Neural progenitor cell (in vitro differentiated cells): ENCODE measurements around the gene HBG1. TPM values are rescaled to one million over a fixed set of nuclear protein-coding genes. Genes with fewer than 3 reads are reported as not detected.
"Not testable (repeated sequence)": the region's sequence is repeated elsewhere in the genome, so short reads cannot be mapped to it uniquely, and the experiment has no call there.

Source experiments
- DNase-seq: peaks from one replicate; pipeline ENCODE4 v3.0.0-alpha.2; 2016; ENCODE audit warnings: low spot score
- H2AFZ ChIP-seq: fragments of 200-600 bp; sonication (generic); replicated peaks from 2 replicates; pipeline ENCODE4 v1.6.1; 2016; ENCODE audit warnings: antibody characterized with exemption
- H3F3A ChIP-seq: fragments of 200-600 bp; sonication (generic); 2 replicates; pipeline ENCODE4 v1.6.1; 2016; ENCODE audit warnings: antibody characterized with exemption, low read depth
- H3K27ac ChIP-seq: fragments of 200-600 bp; sonication (generic); 2 replicates; pipeline ENCODE4 v1.5.1; 2016; ENCODE audit warnings: mild to moderate bottlenecking
- H3K27me3 ChIP-seq: fragments of 200-600 bp; sonication (generic); 2 replicates; pipeline ENCODE4 v1.6.1; 2016; ENCODE audit warnings: mild to moderate bottlenecking, moderate library complexity
- H3K36me3 ChIP-seq: fragments of 200-600 bp; sonication (generic); 2 replicates; pipeline ENCODE4 v1.5.1; 2016
- H3K4me1 ChIP-seq: fragments of 200-600 bp; sonication (generic); 2 replicates; pipeline ENCODE4 v1.6.1; 2016; ENCODE audit warnings: mixed run types
- H3K4me2 ChIP-seq: fragments of 200-600 bp; sonication (generic); 2 replicates; pipeline ENCODE4 v1.6.1; 2016
- H3K4me3 ChIP-seq: fragments of 200-600 bp; sonication (generic); 2 replicates; pipeline ENCODE4 v1.5.1; 2016
- H3K79me2 ChIP-seq: fragments of 200-600 bp; sonication (generic); 2 replicates; pipeline ENCODE4 v1.6.1; 2016; ENCODE audit warnings: low read depth
- H3K9ac ChIP-seq: fragments of 200-600 bp; sonication (generic); 2 replicates; pipeline ENCODE4 v1.6.1; 2016
- H3K9me3 ChIP-seq: fragments of 200-600 bp; sonication (generic); 2 replicates; pipeline ENCODE4 v1.5.1; 2016; ENCODE audit warnings: low read depth
- H4K20me1 ChIP-seq: fragments of 200-600 bp; sonication (generic); 2 replicates; pipeline ENCODE4 v1.6.1; 2016; ENCODE audit warnings: low read depth
- H3K27ac Mint-ChIP-seq: 3 replicates; pipeline ENCODE4 v1.8.0; 2021; ENCODE audit warnings: mixed read lengths
- H3K27me3 Mint-ChIP-seq: 2 replicates; pipeline ENCODE4 v1.8.0; 2022; ENCODE audit warnings: low read depth, mild to moderate bottlenecking, inconsistent platforms, moderate library complexity, mixed read lengths; ENCODE audit not compliant: insufficient read depth
- H3K36me3 Mint-ChIP-seq: 3 replicates; pipeline ENCODE4 v1.8.0; 2021; ENCODE audit warnings: mixed read lengths
- H3K4me1 Mint-ChIP-seq: 3 replicates; pipeline ENCODE4 v1.8.0; 2021; ENCODE audit warnings: mixed read lengths
- H3K4me3 Mint-ChIP-seq: 3 replicates; pipeline ENCODE4 v1.8.0; 2021; ENCODE audit warnings: mild to moderate bottlenecking, moderate library complexity, mixed read lengths
- H3K9me3 Mint-ChIP-seq: 3 replicates; pipeline ENCODE4 v1.8.0; 2020; ENCODE audit warnings: mixed read lengths
- EZH2 ChIP-seq: fragments of 200-600 bp; sonication (generic); IDR thresholded peaks from 2 replicates; pipeline ENCODE4 v1.6.1; 2017; ENCODE audit warnings: antibody characterized with exemption, mild to moderate bottlenecking, moderate library complexity
- EZH2phosphoT487 ChIP-seq: fragments of 200-600 bp; sonication (generic); IDR thresholded peaks from 2 replicates; pipeline ENCODE4 v1.6.1; 2017; ENCODE audit warnings: antibody characterized with exemption
- total RNA-seq: library from RNA; depleted of rRNA; stranded (reverse); fragments of >200 nt; gene quantifications from 2 replicates; pipeline ENCODE4 v1.2.3, GENCODE V29; 2015; ENCODE audit warnings: low replicate concordance
- TF ChIP-seq, protein P1 (sequence below): fragments of 200-600 bp; sonication (generic); IDR thresholded peaks from 2 replicates; pipeline ENCODE4 v1.5.1; 2017; ENCODE audit warnings: antibody characterized with exemption, mild to moderate bottlenecking

The HBG1 gene
- total RNA-seq, 1 donor from 2014 or later = not detected

DNA sequence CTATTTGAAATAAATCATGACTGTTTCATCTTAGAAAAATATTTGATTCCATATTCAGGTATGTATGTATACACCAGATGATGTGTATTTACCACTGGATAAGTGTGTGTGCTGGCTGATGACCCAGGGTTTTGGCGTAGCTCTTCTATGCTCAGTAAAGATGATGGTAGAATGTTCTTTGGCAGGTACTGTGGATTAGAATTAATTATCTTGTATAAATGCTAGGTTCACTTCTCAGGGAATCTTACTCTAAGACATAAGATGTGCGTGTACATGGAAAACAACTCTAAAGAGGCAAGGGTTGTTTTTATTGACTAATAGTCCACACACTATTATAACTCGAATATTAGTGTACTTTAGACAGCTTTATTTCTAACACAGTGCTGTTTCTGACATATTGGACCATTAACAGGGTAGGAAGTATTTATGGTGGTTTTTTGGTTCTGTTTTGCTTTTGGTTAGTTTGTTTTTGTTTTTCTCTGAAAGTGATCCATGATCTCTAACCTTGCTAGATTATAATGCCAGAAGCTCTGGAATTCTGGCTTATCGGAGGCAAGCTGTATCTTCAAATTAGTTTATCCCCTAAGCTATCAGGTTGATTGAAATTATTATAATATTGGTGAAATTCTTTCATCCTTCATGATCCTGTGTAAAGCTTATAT is 1.0 kb upstream of the HBG1 start:
- no peak overlapping the region for H3K4me2 ChIP-seq
- H3K79me2 ChIP-seq = no peaks in the 10 kb centered on the region
- Mint-ChIP-seq H3K4me1 (peaks cover 6% of the 10 kb centered on the region), H3K27me3 (no peaks in the 10 kb centered on the region), H3K27ac (no peak overlapping the region), H3K9me3 (no peaks in the 10 kb centered on the region), H3K36me3 (no peaks in the 10 kb centered on the region), H3K4me3 (no peak overlapping the region)
- no peak overlapping the region for H3K27ac ChIP-seq
- H3K27me3 ChIP-seq = no peaks in the 10 kb centered on the region
- no peak for TF ChIP-seq EZH2
- no peak overlapping the region for H3K4me3 ChIP-seq
- no peaks in the 10 kb centered on the region for H3F3A ChIP-seq
- no peak for DNase-seq
- H3K36me3 ChIP-seq = no peaks in the 10 kb centered on the region
- H4K20me1 ChIP-seq = no peaks in the 10 kb centered on the region
- no peaks in the 10 kb centered on the region for H3K4me1 ChIP-seq
- no peak overlapping the region for H2AFZ ChIP-seq
- no peak overlapping the region for H3K9ac ChIP-seq
- no peaks in the 10 kb centered on the region for H3K9me3 ChIP-seq

DNA sequence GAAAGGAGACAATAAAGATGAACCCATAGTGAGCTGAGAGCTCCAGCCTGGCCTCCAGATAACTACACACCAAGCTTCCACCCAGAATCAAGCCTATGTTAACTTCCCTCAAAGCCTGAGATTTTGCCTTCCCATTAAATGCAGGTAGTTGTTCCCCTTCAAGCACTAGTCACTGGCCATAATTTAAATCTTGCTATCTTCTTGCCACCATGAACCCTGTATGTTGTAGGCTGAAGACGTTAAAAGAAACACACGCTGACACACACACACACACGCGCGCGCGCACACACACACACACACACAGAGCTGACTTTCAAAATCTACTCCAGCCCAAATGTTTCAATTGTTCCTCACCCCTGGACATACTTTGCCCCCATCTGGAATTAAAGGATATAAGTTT is 1.2 kb downstream of the HBG1 start:
- H3K27ac Mint-ChIP-seq = peak overlapping the region; percentile 78
- not testable (repeated sequence) for H2AFZ ChIP-seq, H3K9ac ChIP-seq, H3K36me3 Mint-ChIP-seq, H3K27me3 ChIP-seq, H3K9me3 Mint-ChIP-seq, H3K4me1 ChIP-seq, H3K27ac ChIP-seq, H3K27me3 Mint-ChIP-seq, H3K79me2 ChIP-seq, H3K9me3 ChIP-seq, H3K4me3 Mint-ChIP-seq, H3F3A ChIP-seq, H3K36me3 ChIP-seq, H3K4me2 ChIP-seq, H4K20me1 ChIP-seq, H3K4me3 ChIP-seq, H3K4me1 Mint-ChIP-seq, DNase-seq

DNA sequence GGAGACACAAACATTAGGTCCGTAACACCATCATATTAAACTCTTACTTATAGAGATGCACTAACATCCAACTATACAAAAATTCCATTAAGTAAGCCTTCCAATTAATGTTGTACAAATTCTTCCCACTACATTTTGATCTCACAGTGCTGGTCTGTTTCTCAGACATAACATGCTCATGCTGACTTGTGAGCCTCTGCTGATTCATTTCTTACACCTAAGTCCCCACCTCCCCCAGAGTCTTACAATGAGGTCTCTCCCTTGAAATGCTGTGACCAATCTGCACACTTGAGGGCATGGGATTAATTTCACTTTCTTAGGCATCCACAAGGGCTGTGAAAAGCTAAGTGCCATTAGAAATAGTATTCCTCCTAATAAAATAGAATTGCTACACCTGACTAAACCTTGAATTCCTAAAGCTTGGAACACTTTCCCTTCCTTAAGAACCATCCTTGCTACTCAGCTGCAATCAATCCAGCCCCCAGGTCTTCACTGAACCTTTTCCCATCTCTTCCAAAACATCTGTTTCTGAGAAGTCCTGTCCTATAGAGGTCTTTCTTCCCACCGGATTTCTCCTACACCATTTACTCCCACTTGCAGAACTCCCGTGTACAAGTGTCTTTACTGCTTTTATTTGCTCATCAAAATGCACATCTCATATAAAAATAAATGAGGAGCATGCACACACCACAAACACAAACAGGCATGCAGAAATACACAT is 2.0 kb downstream of the HBG1 start:
- Histone ChIP-seq H3K27me3 (no peaks in the 10 kb centered on the region), H4K20me1 (no peaks in the 10 kb centered on the region), H3K27ac (no peak overlapping the region), H3K4me1 (no peaks in the 10 kb centered on the region), H3K4me2 (no peak overlapping the region), H3K9me3 (no peaks in the 10 kb centered on the region), H3K4me3 (no peak overlapping the region), H3K9ac (no peak overlapping the region), H2AFZ (no peak overlapping the region), H3K36me3 (no peaks in the 10 kb centered on the region), H3F3A (no peaks in the 10 kb centered on the region), H3K79me2 (no peaks in the 10 kb centered on the region)
- Mint-ChIP-seq H3K4me3 (no peak overlapping the region), H3K27me3 (no peaks in the 10 kb centered on the region), H3K4me1 (peaks cover 6% of the 10 kb centered on the region), H3K36me3 (no peaks in the 10 kb centered on the region), H3K27ac (no peak overlapping the region), H3K9me3 (no peaks in the 10 kb centered on the region)
- no peak for TF ChIP-seq EZH2
- TF ChIP-seq EZH2phosphoT487 = no peak
- TF ChIP-seq, protein P1, sequence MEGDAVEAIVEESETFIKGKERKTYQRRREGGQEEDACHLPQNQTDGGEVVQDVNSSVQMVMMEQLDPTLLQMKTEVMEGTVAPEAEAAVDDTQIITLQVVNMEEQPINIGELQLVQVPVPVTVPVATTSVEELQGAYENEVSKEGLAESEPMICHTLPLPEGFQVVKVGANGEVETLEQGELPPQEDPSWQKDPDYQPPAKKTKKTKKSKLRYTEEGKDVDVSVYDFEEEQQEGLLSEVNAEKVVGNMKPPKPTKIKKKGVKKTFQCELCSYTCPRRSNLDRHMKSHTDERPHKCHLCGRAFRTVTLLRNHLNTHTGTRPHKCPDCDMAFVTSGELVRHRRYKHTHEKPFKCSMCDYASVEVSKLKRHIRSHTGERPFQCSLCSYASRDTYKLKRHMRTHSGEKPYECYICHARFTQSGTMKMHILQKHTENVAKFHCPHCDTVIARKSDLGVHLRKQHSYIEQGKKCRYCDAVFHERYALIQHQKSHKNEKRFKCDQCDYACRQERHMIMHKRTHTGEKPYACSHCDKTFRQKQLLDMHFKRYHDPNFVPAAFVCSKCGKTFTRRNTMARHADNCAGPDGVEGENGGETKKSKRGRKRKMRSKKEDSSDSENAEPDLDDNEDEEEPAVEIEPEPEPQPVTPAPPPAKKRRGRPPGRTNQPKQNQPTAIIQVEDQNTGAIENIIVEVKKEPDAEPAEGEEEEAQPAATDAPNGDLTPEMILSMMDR = no peak
- DNase-seq = no peak

DNA sequence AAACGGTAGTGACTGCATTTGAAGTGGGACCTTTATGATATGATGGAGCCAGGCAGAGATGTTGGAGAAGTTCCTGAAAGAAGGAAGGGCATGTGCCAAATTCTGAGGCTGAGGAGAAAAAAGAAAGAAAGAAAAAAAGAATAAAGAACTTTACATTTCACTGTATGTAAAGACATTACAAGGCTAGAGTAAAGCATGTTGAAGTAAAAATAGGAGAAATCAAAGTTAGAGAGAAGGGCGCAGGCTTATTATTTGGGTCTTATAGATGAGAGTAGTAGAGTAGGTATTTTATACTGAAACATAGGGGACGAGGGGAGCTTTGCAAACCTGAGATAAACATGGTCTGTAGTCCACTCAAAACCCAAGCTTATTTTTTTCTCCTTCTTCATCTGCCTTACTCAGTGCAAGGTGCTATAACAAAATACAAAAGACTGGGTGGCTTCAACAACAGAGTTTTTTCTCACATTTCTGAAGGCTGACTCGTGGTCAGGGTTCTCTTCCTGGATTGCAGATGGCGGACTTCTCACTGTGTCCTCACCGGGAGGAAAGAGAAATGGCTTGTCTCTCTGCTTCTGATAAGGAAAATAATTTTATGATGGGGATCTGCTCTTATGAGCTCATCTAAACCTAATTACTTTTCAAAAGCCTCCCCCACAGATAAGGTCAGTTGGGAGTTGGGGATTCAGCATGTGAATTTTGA is 2.7 kb downstream of the HBG1 start:
- H3K36me3 Mint-ChIP-seq = no peaks in the 10 kb centered on the region
- TF ChIP-seq EZH2 = no peak
- TF ChIP-seq, protein P1 = no peak
- TF ChIP-seq EZH2phosphoT487 = no peak
- Histone ChIP-seq H3K4me3 (no peak overlapping the region), H3K79me2 (no peaks in the 10 kb centered on the region), H4K20me1 (no peaks in the 10 kb centered on the region), H3F3A (no peaks in the 10 kb centered on the region), H3K27ac (no peak overlapping the region), H3K27me3 (no peaks in the 10 kb centered on the region), H3K36me3 (no peaks in the 10 kb centered on the region), H3K4me1 (no peaks in the 10 kb centered on the region), H3K4me2 (no peak overlapping the region), H3K9ac (no peak overlapping the region), H2AFZ (no peak overlapping the region), H3K9me3 (no peaks in the 10 kb centered on the region)
- H3K4me1 Mint-ChIP-seq = peaks cover 6% of the 10 kb centered on the region
- no peak overlapping the region for H3K4me3 Mint-ChIP-seq
- no peaks in the 10 kb centered on the region for H3K9me3 Mint-ChIP-seq
- no peak for DNase-seq
- no peak overlapping the region for H3K27ac Mint-ChIP-seq
- no peaks in the 10 kb centered on the region for H3K27me3 Mint-ChIP-seq
